GM12875 (cell line): ENCODE results near the gene CS.

ENCODE experiments used
- H3K4me3 ChIP-seq: one replicate; pipeline ENCODE4 v1.5.1; 2011; ENCODE audit warnings: low read depth, low read length, control low read depth
- TF ChIP-seq, protein P1 (sequence below): IDR thresholded peaks from 2 replicates; pipeline ENCODE4 v1.5.1; 2011; ENCODE audit warnings: low read depth, mild to moderate bottlenecking, control low read depth, inconsistent platforms, low read length, moderate library complexity, borderline replicate concordance; ENCODE audit not compliant: insufficient read depth

The CS gene

GRCh38 chr12:56253091-56253490 lies 47.0 kb downstream of the CS start:
- no peak overlapping the region for H3K4me3 ChIP-seq
- TF ChIP-seq, protein P1, sequence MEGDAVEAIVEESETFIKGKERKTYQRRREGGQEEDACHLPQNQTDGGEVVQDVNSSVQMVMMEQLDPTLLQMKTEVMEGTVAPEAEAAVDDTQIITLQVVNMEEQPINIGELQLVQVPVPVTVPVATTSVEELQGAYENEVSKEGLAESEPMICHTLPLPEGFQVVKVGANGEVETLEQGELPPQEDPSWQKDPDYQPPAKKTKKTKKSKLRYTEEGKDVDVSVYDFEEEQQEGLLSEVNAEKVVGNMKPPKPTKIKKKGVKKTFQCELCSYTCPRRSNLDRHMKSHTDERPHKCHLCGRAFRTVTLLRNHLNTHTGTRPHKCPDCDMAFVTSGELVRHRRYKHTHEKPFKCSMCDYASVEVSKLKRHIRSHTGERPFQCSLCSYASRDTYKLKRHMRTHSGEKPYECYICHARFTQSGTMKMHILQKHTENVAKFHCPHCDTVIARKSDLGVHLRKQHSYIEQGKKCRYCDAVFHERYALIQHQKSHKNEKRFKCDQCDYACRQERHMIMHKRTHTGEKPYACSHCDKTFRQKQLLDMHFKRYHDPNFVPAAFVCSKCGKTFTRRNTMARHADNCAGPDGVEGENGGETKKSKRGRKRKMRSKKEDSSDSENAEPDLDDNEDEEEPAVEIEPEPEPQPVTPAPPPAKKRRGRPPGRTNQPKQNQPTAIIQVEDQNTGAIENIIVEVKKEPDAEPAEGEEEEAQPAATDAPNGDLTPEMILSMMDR = no peak

DNA sequence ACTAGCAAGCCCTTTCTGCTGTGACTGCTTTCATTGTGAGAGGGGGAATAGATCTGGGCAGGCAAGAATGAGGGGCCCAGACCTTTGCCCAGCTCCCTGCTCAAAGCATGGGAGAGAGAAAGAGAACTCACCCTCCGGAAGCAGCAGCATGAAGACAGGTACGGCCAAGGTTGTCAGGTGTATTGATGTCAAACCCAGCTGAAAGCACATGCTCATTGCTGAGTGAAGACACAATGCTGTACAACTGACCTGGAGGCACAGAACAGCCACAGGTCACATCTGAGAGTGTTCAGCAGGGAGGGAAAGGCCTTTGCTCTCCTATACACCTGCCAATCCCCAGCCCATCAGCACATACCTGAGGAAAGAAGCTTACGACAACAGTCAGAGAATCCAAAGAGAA lies 47.5 kb downstream of the CS start:
- TF ChIP-seq, protein P1 = no peak
- H3K4me3 ChIP-seq = no peak overlapping the region

DNA sequence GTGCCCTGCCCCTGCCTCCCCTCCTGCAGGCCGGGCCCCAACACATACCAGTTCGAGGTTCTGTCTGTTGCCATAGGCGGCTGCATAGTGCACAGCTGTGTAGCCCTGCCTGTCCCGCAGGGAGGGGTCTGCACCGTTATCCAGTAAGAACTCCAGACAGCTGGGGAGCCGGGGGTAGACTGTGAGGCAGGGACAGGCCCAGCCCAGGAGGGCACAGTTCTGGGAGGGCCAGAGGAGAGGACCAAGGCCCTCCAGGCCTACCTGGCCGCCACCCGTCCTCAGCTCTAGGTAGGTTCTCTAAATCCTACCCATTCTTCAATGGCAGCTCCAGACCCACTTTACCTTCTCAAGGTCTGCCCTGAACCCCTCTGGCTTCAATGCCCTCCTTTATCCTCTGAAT lies 51.4 kb downstream of the CS start:
- TF ChIP-seq, protein P1 = no peak

DNA sequence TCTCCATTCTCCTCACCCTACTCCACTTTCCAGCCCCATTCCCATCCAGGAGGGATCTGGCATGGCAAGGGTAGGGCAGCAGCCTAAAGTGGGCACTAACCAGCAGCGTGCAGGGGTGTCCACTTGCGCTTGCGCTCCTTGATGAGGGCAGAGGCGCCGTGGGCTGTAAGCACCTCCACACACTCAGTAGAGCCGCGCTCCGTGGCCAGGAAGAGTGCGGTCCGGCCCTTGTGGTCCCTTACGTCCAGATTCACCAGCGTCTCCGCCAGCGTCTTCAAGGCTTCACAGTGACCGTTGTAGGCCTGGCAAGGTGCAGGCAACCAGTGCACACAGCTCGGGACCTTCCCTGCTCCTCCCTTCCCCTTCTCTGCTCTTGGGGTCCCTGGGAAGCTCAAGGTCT lies 52.2 kb downstream of the CS start:
- H3K4me3 ChIP-seq = no peak overlapping the region
- TF ChIP-seq, protein P1 = no peak

More for the DNA sequence above, 51.4 kb downstream of the CS start:
- H3K4me3 ChIP-seq = no peak overlapping the region

- TF ChIP-seq, protein P1 = no peak
- H3K4me3 ChIP-seq = no peak overlapping the region
Measured at GRCh38 chr12:56244494-56244893, 55.6 kb downstream of the CS start.

- no peak overlapping the region for H3K4me3 ChIP-seq
Measured at GRCh38 chr12:56243731-56244181, 56.4 kb downstream of the CS start.

DNA sequence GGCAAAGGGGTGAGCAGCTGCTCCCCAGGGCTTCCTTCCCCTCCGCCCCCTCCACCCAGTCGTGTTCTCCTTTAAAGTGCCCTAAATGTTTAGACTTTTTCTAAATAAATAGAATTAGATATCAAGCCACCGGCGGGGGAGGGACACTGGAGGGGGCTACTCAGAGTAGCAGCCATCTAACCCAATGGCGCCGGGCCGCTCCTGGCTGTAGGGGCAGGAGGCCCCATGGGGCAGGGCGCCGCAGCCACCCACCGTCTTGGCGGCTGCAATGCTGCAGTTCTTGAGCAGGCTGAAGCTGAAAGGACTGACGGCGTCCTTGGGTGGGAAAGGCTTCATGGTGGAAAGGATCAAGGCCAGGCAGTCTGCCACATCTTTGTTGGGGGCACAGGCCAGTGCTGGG lies 57.1 kb downstream of the CS start:
- H3K4me3 ChIP-seq = no peak overlapping the region
- TF ChIP-seq, protein P1 = no peak

More at GRCh38 chr12:56243731-56244181, 56.4 kb downstream of the CS start:
- TF ChIP-seq, protein P1 = no peak
